Fibroblast of skin of right biceps (primary cell): ENCODE results near the gene ALOX5.
"Not testable (repeated sequence)": the region's sequence is repeated elsewhere in the genome, so short reads cannot be mapped to it uniquely, and the experiment has no call there.

Source experiments
- DNase-seq: peaks from one replicate; pipeline ENCODE4 v3.0.0-alpha.2; 2013

The ALOX5 gene

GRCh38 chr10:45408421-45409319 is 34.7 kb downstream of the ALOX5 start:
- no peak for DNase-seq

- not testable (repeated sequence) for DNase-seq
These were observed 35.3 kb downstream of the ALOX5 start for GRCh38 chr10:45409347-45409746.

DNA sequence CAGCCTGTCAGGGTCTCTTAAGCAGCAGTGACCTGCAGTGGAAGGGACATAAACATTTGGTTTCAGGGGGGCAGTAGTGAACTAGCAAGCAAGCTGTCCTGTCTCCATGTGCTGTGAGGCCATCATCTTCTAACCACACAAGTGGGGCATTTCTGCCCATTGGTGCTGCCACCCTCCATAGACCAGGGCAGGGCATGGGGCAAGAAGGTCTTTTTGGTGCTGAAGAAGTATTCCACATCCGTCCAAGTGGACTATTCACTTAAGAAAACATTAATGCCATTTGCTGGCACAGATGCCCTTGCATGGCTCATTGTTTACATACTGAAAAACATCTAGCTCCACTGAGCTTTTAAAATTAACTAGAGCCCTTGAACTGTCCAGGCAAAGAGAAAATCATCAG is 35.8 kb downstream of the ALOX5 start:
- no peak for DNase-seq

GRCh38 chr10:45410489-45410806 is 36.4 kb downstream of the ALOX5 start:
- no peak for DNase-seq

- no peak for DNase-seq
These were observed 37.0 kb downstream of the ALOX5 start for GRCh38 chr10:45410807-45411606.

- DNase-seq = no peak
These were observed 37.6 kb downstream of the ALOX5 start for GRCh38 chr10:45411607-45411940.

DNA sequence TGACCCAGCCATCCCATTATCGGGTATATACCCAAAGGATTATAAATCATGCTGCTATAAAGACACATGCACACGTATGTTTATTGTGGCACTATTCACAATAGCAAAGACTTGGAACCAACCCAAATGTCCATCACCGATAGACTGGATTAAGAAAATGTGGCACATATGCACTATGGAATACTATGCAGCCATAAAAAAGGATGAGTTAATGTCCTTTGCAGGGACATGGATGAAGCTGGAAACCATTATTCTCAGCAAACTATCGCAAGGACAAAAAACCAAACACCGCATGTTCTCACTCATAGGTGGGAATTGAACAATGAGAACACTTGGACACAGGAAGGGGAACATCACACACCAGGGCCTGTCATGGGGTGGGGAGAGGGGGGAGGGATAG is 41.0 kb downstream of the ALOX5 start:
- not testable (repeated sequence) for DNase-seq

- DNase-seq = no peak
These were observed 42.6 kb downstream of the ALOX5 start for GRCh38 chr10:45416603-45417002.

DNA sequence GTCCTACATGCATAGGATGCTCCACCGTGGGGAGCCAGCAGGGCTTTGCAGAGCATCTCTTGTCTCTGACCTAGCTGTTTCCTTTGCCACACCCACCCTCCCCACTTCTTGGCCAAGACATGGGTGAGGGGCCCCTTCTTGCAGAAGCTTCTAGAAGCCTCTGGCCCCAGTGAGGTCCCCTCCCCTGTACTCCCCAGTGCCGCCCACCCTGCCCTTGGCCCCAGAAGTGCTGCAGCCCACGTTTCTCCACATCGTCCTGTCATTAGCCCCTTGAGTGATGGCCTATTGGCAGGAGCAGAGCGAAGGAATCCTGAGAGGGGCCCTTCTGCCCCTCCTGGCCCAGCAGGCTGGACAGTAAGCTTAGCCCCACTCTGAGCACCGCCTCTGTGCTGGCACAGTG is 43.7 kb downstream of the ALOX5 start:
- no peak for DNase-seq

DNA sequence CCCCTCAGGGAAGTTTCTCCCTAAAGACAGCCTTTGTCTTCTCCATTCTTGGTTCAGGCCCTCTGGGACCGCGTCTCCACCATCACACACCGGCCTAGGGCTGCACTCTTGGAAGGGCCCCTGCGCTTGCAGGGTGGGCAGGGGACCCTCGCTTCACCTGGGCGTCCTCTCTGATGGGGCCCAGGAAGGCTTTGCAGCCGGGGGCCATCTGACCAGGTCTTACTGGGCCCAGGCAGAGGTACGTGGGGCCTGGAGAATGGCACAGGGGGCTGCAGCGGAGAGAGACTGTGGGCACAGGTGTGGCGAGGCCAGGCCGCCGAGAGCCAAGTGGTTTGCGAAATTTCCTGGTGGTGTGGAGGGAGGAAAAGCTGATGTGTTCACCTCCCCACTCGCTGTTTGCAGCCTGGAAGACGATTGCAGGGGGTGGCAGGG is 44.4 kb downstream of the ALOX5 start:
- no peak for DNase-seq

DNA sequence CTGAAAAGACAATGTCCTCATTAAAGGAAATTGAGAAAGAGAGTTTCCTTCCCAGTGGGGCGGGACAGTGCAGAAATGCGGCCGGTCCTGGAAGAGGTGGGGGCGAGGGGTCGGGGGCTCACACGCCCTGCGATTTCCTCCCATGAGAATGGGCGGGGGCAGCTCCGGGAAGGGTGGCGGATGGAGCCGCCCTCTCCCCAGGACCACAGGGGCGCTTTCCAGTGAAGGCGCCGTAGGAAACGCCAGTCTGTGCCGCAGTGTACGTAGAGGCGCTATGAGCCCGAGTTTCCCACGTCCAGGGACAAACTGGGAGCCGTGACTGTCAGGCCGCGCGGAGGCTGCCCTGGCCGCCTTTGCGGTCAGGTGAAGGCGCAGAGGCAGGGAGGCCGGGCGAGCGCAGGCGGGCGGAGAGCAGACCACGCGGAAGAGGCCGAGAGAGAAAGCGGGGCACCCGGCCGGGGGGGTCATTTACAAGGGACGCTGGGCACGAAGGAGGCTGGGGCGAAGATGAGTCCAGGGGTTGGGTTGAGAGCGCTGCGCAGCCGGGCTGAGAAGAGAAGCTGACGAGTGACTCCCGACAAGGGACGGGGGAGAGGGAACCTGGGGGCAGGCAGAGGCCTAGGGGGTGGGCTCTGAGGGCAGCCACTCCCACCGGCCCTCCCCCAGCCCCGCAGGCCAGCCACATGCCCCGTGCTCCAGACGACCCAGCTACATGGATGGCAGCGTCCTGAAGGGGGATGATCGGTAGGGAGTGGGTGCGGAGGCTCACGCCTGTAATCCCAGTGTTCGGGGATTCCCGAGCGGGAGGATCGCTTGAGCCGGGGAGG is 45.0 kb downstream of the ALOX5 start:
- DNase-seq = peak; percentile 49

- no peak for DNase-seq
These were observed 45.6 kb downstream of the ALOX5 start for GRCh38 chr10:45419676-45420025.

DNA sequence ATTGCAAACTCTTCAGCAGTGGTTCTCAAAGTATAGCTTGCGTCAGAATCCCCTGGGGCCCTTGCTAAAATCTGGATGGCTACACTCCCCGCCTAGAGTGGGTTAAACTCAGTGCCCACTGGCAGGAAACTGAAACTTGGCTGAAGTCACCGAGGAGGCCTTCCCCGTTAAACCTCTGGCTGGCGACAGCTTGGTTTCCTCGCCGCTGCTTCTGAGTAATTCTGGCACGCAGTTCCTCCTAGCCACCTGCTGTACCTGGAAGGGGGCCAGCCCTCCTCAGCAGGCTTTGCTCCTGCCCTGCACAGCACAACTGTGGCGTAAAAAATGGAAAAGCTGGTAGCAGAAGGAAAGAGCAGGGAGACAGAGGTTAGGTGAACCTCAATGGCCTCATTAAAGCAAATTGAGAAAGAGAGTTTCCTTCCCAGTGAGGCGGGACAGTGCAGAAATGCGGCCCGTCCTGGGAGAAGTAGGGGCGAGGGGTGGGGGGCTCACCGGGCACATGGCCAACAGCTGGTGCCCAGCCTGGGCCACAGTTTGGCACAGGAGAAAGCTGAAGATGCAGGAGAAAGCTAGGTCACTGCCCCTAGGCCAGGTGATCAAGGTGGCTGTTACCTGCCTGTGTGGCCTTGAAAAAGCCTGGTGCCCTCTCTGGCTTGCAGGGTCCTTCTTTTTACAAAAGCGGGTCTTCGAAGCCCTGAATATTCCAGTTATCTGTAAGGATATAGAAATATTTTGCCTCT is 46.6 kb downstream of the ALOX5 start:
- peak; percentile 26 for DNase-seq

GRCh38 chr10:45421221-45422097 is 47.4 kb downstream of the ALOX5 start:
- DNase-seq = no peak

GRCh38 chr10:45422207-45422865 is 48.3 kb downstream of the ALOX5 start:
- no peak for DNase-seq

DNA sequence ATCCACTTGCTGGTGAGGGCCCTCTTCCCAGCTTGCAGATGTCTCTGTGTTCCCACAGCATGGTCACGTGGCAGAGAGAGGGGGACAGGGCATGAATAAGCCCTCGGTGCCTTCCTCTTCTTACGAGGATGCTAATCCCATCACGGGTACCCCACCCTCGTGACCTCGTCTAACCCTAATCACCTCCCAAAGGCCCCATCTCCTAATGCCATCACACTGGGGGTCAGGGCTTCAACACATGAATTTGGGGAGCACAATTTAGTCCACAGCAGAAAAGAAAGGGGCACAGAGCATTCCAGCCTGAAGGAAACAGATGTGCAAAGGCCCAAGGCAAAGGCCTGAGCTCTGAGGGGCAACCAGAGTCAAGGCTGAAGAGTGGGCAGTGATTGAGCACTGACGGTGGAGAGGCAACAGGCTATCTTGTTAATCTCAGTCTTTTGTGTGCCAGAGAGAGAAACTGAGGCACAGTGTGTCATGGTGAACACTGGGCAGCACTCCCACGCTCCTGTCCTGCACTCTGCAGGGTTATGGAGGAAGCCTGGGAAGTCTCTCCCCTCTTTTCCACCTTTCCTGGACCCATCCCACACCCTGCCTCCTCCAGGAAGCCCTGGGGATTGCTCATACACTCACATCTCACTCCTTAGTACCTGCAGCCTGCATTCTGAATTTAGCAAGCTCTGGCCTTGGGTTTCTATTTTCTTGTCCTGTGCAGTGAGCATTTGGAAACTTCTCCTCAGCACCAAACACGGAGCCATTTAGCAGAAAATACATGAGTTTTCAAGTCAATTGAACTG is 49.0 kb downstream of the ALOX5 start:
- DNase-seq = no peak

DNA sequence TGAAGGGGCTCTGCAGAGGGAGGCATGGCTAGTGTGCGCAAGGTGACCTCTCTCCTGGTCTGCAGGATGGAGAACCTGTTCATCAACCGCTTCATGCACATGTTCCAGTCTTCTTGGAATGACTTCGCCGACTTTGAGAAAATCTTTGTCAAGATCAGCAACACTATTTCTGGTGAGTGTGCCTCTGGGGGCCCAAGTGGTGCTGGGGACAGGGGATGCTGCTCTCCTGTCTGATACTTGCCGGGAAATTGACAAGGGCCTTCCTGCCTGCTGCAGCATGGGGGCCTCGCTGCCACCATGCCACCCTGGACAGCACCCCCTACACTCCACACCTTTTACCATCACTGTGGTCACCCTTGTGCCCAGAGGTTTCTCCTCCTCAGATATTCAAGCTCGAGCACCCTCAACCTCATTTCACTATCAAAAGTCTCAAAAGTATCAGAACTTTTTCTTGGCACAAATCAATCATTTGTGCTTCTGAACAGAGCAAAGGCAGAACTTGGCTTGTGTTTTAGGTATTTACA is 50.0 kb downstream of the ALOX5 start:
- DNase-seq = no peak

DNA sequence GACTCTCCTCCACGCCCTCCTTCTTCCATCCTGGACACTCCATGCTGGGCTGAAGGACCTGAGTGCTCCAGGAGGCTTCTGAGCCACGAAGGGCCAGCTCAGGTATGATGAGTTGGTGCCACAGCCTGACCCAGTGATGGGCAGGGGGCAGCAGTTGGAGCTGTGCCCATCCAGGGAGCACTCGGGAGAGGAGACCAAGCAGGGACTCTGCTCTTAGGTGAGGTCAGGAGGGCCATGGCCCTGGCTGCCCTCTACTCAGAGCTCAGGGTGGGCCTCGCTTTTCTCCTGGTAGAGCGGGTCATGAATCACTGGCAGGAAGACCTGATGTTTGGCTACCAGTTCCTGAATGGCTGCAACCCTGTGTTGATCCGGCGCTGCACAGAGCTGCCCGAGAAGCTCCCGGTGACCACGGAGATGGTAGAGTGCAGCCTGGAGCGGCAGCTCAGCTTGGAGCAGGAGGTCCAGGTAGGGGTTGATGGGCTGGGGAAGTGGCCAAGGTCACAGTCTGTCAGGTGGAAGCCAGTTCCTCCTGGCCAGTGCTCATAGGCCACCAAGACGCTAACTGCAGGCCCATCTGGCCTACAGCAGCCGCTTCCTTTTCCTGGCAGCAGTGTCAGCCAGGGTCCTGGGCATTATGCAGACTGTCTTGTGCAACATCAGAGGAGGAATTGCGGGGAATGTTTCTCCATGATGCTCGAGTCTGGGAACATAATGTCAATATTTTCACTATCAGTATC is 50.8 kb downstream of the ALOX5 start:
- no peak for DNase-seq
